Stimulated activated CD8-positive, alpha-beta memory T cell treated with anti-CD3 and anti-CD28 coated beads, Interleukin-7, amount 100 ng/mL, for 24 hours (primary cell): ENCODE measurements around the gene HMCN1.

ENCODE experiments used
- DNase-seq: peaks from one replicate; pipeline ENCODE4 v3.0.0-alpha.2; 2020; ENCODE audit warnings: low read depth

The HMCN1 gene

GRCh38 chr1:185912504-185912903, 178.3 kb downstream of the HMCN1 start:
- DNase-seq: no peak

GRCh38 chr1:185914089-185914488, 179.9 kb downstream of the HMCN1 start:
- no peak for DNase-seq

- DNase-seq: no peak
Measured at GRCh38 chr1:185916861-185917260, 182.7 kb downstream of the HMCN1 start.

GRCh38 chr1:185917646-185918045, 183.5 kb downstream of the HMCN1 start:
- no peak for DNase-seq

- DNase-seq: no peak
Measured at GRCh38 chr1:185920602-185921001, 186.4 kb downstream of the HMCN1 start.

GRCh38 chr1:185921636-185922035, 187.4 kb downstream of the HMCN1 start:
- DNase-seq: no peak

GRCh38 chr1:185926588-185926987, 192.4 kb downstream of the HMCN1 start:
- DNase-seq: no peak

GRCh38 chr1:185929776-185930175, 195.6 kb downstream of the HMCN1 start:
- DNase-seq: no peak

GRCh38 chr1:185931438-185931837, 197.2 kb downstream of the HMCN1 start:
- no peak for DNase-seq

- DNase-seq: no peak
Measured at GRCh38 chr1:185933580-185933979, 199.4 kb downstream of the HMCN1 start.

- DNase-seq: no peak
Measured at GRCh38 chr1:185934476-185935189, 200.4 kb downstream of the HMCN1 start.

- DNase-seq: no peak
Measured at GRCh38 chr1:185935360-185935759, 201.2 kb downstream of the HMCN1 start.

GRCh38 chr1:185936641-185937040, 202.4 kb downstream of the HMCN1 start:
- DNase-seq: no peak

- no peak for DNase-seq
Measured at GRCh38 chr1:185938396-185938795, 204.2 kb downstream of the HMCN1 start.

- DNase-seq: no peak
Measured at GRCh38 chr1:185939142-185939541, 205.0 kb downstream of the HMCN1 start.

- DNase-seq: no peak
Measured at GRCh38 chr1:185942961-185943360, 208.8 kb downstream of the HMCN1 start.

- no peak for DNase-seq
Measured at GRCh38 chr1:185956881-185957280, 222.7 kb downstream of the HMCN1 start.

GRCh38 chr1:185957441-185958363, 223.5 kb downstream of the HMCN1 start:
- no peak for DNase-seq

- no peak for DNase-seq
Measured at GRCh38 chr1:185960422-185961321, 226.5 kb downstream of the HMCN1 start.

GRCh38 chr1:185961664-185962063, 227.5 kb downstream of the HMCN1 start:
- DNase-seq: no peak

- no peak for DNase-seq
Measured at GRCh38 chr1:185964946-185965345, 230.8 kb downstream of the HMCN1 start.

- no peak for DNase-seq
Measured at GRCh38 chr1:185965870-185966269, 231.7 kb downstream of the HMCN1 start.
